Right renal pelvis (tissue), 4 donors: ENCODE measurements around the gene SLC7A11. TPM values are rescaled to one million over a fixed set of nuclear protein-coding genes. Genes with fewer than 3 reads are reported as not detected.
A peak's percentile ranks its signal among the peaks of the same experiment; 100 is the strongest.
"Not testable (repeated sequence)": the region's sequence is repeated elsewhere in the genome, so short reads cannot be mapped to it uniquely, and the experiment has no call there.

ENCODE experiments used
- DNase-seq, 4 donors: peaks; one replicate each; pipeline ENCODE4 v3.0.0-alpha.2; 2013; ENCODE audit warnings: low read depth in 4 of 4, low spot score in 3 of 4, missing footprints in 1 of 4
- polyA plus RNA-seq, 4 donors: library from polyadenylated mRNA; unstranded; fragments of 120-200 nt; gene quantifications; one replicate each; pipeline ENCODE4 v1.2.1, GENCODE V29; 2013; ENCODE audit not compliant: insufficient read length in 4 of 4

The SLC7A11 gene
- polyA plus RNA-seq, 4 donors = 1.9 to 2.3 (median 2.1) TPM

- DNase-seq = no peak
These were observed 25.8 kb downstream of the SLC7A11 start for GRCh38 chr4:138216272-138216867.

- DNase-seq = not testable (repeated sequence)
These were observed 31.6 kb downstream of the SLC7A11 start for GRCh38 chr4:138210576-138210975.

- DNase-seq = no peak
These were observed 33.1 kb downstream of the SLC7A11 start for GRCh38 chr4:138209094-138209493.

GRCh38 chr4:138205531-138206233, 36.5 kb downstream of the SLC7A11 start:
- no peak for DNase-seq

GRCh38 chr4:138204507-138204906, 37.6 kb downstream of the SLC7A11 start:
- no peak for DNase-seq

GRCh38 chr4:138202686-138203085, 39.5 kb downstream of the SLC7A11 start:
- no peak for DNase-seq

- no peak for DNase-seq
These were observed 41.9 kb downstream of the SLC7A11 start for GRCh38 chr4:138200236-138200590.

GRCh38 chr4:138199568-138200235, 42.4 kb downstream of the SLC7A11 start:
- peak in 3 of 4 donors; percentile 18 to 37 (median 26) for DNase-seq

GRCh38 chr4:138196153-138196552, 46.0 kb downstream of the SLC7A11 start:
- no peak for DNase-seq

GRCh38 chr4:138193963-138194362, 48.2 kb downstream of the SLC7A11 start:
- DNase-seq = no peak

- DNase-seq = no peak
These were observed 50.0 kb downstream of the SLC7A11 start for GRCh38 chr4:138192113-138192512.

- DNase-seq = no peak
These were observed 51.7 kb downstream of the SLC7A11 start for GRCh38 chr4:138190452-138190858.

- DNase-seq = no peak
These were observed 52.9 kb downstream of the SLC7A11 start for GRCh38 chr4:138189206-138189605.

GRCh38 chr4:138188406-138189084, 53.6 kb downstream of the SLC7A11 start:
- no peak for DNase-seq

GRCh38 chr4:138185859-138186645, 56.1 kb downstream of the SLC7A11 start:
- no peak for DNase-seq

GRCh38 chr4:138184886-138185285, 57.3 kb downstream of the SLC7A11 start:
- DNase-seq = no peak

- DNase-seq = peak in 3 of 4 donors; percentile 51 to 60 (median 55)
These were observed 59.2 kb downstream of the SLC7A11 start for GRCh38 chr4:138182838-138183426.

- no peak for DNase-seq
These were observed 60.9 kb downstream of the SLC7A11 start for GRCh38 chr4:138181287-138181686.

GRCh38 chr4:138178566-138178965, 63.6 kb downstream of the SLC7A11 start:
- no peak for DNase-seq
